SK-N-SH (cell line): ENCODE data around the gene ANK3.
A peak's percentile ranks its signal among the peaks of the same experiment; 100 is the strongest.

ENCODE experiments used
- CHD2 ChIP-seq: fragments of 150-350 bp; IDR thresholded peaks from 2 replicates; pipeline ENCODE4 v1.6.1; 2018; ENCODE audit warnings: low read length; ENCODE audit not compliant: partially characterized antibody
- EP300 ChIP-seq, 2 experiments: IDR thresholded peaks; 2 replicates each; pipeline versions ENCODE4 v1.4.0 to v1.6.1; 2012; ENCODE audit warnings: borderline replicate concordance in 1 of 2, low read depth in 1 of 2, low read length in 1 of 2
- GABPA ChIP-seq: IDR thresholded peaks from 2 replicates; pipeline ENCODE4 v1.4.0; 2012; ENCODE audit warnings: low read depth, mild to moderate bottlenecking
- MXI1 ChIP-seq: IDR thresholded peaks from 2 replicates; pipeline ENCODE4 v1.6.1; 2012; ENCODE audit warnings: mild to moderate bottlenecking, low read depth, low read length, improper control_type of control experiment
- RFX5 ChIP-seq: IDR thresholded peaks from 2 replicates; pipeline ENCODE4 v1.6.1; 2012; ENCODE audit warnings: mild to moderate bottlenecking, improper control_type of control experiment, low read length
- TAF1 ChIP-seq: IDR thresholded peaks from 2 replicates; pipeline ENCODE4 v1.6.1; 2012; ENCODE audit warnings: low read depth, mild to moderate bottlenecking, low read length, moderate library complexity, borderline replicate concordance
- TCF12 ChIP-seq: IDR thresholded peaks from 2 replicates; pipeline ENCODE4 v1.4.0; 2012
- TEAD4 ChIP-seq: IDR thresholded peaks from 2 replicates; pipeline ENCODE4 v1.4.0; 2012; ENCODE audit warnings: mild to moderate bottlenecking, borderline replicate concordance; ENCODE audit not compliant: insufficient read depth
- TF ChIP-seq, protein P1 (sequence below): IDR thresholded peaks from 2 replicates; pipeline ENCODE4 v1.6.1; 2012; ENCODE audit warnings: mild to moderate bottlenecking, low read depth, low read length, moderate library complexity
- TF ChIP-seq, protein P2 (sequence below): fragments of 150-350 bp; IDR thresholded peaks from 2 replicates; pipeline ENCODE4 v1.6.1; 2017; ENCODE audit warnings: antibody characterized with exemption, low read length, low read depth, borderline replicate concordance
- TF ChIP-seq, protein P3 (sequence below): fragments of 200-600 bp; sonication (generic); IDR thresholded peaks from 2 replicates; pipeline ENCODE4 v1.6.1; 2017; ENCODE audit warnings: antibody characterized with exemption, mild to moderate bottlenecking, moderate library complexity

DNA sequence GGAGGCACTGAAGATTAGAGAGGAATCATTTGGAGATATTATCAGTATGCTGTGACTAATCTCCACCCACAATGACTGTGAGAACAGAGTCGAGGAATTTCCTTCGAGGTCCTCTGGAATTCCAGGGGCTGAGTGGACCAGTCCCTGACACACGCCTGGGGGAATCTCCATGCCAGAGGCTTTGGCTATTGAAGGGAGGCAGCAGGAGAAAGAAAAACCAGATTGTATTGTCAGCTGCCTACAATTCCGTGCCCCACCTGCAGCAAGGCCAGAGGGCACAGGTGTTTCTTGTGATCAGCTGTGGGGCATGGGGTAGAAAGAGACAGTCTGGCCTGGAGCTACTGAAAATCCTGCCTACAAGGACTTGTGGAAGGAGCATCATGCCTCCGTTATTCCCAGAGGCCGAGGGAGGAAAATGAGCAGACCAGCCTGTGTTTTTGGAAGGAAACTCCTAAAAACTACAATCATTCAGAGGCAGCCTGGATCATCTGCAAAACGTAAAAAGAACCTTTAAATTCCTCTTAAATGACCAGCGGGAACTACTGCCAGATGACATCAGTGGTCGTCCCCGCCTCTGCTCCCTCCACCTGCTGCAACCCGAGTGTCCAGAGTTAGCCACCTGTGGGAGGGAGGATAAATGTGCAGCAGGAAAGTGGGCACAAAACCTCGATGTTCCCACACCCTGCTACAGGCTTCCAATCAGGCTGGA, 25.4 kb upstream of the ANK3 start:
- TF ChIP-seq TEAD4 (peak; percentile 98), TCF12 (peak; percentile 96), EP300 (IDR thresholded peaks at IDR 0.05; ENCODE audit: borderline replicate concordance in 1 of 2, low read depth in 1 of 2, low read length in 1 of 2) (peak in 1 of 2 experiments; percentile 96; a peak in 2 of 4 replicates), RFX5 (no peak), MXI1 (no peak), CHD2 (no peak), GABPA (no peak), TAF1 (no peak)
- TF ChIP-seq, protein P1, sequence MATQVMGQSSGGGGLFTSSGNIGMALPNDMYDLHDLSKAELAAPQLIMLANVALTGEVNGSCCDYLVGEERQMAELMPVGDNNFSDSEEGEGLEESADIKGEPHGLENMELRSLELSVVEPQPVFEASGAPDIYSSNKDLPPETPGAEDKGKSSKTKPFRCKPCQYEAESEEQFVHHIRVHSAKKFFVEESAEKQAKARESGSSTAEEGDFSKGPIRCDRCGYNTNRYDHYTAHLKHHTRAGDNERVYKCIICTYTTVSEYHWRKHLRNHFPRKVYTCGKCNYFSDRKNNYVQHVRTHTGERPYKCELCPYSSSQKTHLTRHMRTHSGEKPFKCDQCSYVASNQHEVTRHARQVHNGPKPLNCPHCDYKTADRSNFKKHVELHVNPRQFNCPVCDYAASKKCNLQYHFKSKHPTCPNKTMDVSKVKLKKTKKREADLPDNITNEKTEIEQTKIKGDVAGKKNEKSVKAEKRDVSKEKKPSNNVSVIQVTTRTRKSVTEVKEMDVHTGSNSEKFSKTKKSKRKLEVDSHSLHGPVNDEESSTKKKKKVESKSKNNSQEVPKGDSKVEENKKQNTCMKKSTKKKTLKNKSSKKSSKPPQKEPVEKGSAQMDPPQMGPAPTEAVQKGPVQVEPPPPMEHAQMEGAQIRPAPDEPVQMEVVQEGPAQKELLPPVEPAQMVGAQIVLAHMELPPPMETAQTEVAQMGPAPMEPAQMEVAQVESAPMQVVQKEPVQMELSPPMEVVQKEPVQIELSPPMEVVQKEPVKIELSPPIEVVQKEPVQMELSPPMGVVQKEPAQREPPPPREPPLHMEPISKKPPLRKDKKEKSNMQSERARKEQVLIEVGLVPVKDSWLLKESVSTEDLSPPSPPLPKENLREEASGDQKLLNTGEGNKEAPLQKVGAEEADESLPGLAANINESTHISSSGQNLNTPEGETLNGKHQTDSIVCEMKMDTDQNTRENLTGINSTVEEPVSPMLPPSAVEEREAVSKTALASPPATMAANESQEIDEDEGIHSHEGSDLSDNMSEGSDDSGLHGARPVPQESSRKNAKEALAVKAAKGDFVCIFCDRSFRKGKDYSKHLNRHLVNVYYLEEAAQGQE, result peak; percentile 75
- TF ChIP-seq, protein P2, sequence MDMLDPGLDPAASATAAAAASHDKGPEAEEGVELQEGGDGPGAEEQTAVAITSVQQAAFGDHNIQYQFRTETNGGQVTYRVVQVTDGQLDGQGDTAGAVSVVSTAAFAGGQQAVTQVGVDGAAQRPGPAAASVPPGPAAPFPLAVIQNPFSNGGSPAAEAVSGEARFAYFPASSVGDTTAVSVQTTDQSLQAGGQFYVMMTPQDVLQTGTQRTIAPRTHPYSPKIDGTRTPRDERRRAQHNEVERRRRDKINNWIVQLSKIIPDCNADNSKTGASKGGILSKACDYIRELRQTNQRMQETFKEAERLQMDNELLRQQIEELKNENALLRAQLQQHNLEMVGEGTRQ, result no peak
- TF ChIP-seq, protein P3, sequence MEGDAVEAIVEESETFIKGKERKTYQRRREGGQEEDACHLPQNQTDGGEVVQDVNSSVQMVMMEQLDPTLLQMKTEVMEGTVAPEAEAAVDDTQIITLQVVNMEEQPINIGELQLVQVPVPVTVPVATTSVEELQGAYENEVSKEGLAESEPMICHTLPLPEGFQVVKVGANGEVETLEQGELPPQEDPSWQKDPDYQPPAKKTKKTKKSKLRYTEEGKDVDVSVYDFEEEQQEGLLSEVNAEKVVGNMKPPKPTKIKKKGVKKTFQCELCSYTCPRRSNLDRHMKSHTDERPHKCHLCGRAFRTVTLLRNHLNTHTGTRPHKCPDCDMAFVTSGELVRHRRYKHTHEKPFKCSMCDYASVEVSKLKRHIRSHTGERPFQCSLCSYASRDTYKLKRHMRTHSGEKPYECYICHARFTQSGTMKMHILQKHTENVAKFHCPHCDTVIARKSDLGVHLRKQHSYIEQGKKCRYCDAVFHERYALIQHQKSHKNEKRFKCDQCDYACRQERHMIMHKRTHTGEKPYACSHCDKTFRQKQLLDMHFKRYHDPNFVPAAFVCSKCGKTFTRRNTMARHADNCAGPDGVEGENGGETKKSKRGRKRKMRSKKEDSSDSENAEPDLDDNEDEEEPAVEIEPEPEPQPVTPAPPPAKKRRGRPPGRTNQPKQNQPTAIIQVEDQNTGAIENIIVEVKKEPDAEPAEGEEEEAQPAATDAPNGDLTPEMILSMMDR, result no peak
